HG02943 (cell line): ENCODE data around the gene C9orf72.

Experiments
- ATAC-seq: cut with Tn5 transposase; IDR thresholded peaks from one replicate; pipeline ENCODE4 v1.9.1; 2021; ENCODE audit warnings: mild to moderate bottlenecking, low read depth, moderate library complexity; ENCODE audit not compliant: unreplicated experiment

The C9orf72 gene

DNA sequence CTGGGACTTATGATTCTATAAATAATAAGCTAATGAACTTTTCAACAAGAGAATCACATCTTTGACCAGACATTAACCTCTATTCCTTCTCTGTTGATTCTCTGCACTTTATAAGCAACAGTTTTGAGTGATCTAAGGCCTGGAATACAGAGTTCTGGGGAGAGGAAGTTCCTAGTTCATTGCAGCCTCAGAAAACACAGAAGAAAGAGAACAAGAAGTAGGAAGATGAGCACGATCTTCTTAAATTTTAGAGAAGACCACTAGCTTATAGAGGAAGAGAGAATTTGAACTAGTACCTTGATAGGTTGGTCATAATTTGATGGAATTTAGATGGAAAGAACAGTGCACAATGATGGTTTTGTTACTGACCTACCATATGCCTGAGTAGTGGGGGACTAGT, 8.5 kb upstream of the C9orf72 start:
- ATAC-seq, result no peak

DNA sequence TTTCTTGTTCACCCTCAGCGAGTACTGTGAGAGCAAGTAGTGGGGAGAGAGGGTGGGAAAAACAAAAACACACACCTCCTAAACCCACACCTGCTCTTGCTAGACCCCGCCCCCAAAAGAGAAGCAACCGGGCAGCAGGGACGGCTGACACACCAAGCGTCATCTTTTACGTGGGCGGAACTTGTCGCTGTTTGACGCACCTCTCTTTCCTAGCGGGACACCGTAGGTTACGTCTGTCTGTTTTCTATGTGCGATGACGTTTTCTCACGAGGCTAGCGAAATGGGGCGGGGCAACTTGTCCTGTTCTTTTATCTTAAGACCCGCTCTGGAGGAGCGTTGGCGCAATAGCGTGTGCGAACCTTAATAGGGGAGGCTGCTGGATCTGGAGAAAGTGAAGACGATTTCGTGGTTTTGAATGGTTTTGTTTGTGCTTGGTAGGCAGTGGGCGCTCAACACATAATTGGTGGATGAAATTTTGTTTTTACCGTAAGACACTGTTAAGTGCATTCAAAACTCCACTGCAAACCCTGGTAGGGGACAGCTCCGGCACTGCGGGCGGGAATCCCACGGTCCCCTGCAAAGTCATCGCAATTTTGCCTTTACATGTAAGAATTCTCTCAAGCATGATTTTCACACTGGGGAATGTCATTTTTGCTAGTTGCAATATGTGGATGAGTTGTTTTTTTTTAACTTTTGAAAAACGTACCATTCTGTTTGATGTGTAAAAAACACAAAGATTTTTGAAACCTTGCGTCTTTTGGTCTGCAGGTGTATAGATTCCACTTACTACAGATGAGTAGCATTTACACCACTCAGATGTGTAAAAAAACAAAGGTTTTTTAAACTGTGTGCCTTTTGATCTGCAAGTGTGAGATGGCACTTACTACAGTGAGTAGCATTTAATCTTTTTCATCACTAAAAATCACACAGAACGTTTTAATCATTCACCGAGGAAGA, 631 bp upstream of the C9orf72 start:
- ATAC-seq, result peak; percentile 94

DNA sequence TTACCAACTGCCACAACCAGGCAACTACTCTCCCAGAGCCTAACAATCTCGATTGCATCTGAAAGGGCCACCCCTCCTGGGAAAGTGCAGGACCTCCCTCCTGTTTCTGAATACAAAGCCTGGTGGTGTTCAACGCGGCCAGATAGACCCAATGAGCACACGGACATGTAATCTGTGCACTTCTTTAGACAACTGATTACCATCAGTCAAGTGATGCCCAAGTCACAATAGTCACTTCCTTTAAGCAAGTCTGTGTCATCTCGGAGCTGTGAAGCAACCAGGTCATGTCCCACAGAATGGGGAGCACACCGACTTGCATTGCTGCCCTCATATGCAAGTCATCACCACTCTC, 739 bp downstream of the C9orf72 start:
- ATAC-seq, result peak; percentile 32

DNA sequence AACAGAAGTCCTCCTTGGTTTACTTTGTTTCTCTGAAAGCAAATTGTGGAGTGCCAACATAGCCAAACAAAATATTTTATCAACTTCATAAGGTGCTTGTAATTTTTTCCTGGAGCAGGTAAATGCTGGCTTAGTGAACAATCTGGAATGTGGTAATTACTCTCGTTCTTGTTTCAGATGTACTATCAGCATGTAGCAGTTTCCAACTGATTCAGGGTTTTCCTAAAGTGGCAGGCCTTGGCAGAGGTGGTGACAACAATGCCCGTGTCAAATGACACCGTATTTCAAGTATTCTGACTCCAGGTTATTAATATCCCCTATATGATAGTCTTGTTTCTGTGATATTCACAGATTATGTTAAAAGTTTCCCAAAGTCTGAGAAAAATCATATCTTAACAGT, 1.2 kb downstream of the C9orf72 start:
- no peak for ATAC-seq

DNA sequence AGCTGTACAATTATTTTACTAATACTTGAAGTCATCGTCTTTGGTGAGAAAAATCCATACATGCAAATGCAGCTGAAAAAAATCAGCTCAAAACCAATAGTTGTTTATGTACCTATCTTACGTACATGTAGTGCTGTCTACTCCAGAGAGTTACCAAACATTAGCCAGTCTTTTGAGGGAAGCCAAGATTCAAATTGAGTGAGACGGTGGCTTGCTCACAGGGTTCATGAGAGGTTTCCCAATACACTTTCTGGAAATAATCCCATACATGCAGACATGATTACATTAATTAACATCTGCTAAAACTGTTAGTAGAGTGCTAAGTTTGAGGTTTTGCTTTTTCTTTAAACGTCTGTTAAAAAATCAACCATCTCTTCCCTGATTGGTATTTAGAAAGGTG, 2.3 kb downstream of the C9orf72 start:
- ATAC-seq, result no peak

DNA sequence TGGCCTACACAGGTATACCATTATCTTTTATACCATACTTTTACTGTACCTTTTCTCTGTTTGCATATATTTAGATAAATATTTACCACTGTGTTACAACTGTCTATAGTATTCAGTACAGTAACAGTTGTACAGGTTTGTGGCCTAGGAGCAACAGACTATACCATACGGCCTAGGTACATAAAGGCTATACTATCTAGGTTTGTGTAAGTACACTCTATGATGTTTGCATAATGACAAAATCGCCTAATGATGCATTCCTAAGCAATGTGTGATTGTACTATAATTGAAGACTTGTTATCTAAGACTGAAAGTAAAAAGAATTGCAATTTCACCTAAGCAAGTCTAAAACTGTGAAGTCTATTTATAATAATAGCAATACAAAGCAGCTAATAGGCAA, 3.9 kb downstream of the C9orf72 start:
- no peak for ATAC-seq

DNA sequence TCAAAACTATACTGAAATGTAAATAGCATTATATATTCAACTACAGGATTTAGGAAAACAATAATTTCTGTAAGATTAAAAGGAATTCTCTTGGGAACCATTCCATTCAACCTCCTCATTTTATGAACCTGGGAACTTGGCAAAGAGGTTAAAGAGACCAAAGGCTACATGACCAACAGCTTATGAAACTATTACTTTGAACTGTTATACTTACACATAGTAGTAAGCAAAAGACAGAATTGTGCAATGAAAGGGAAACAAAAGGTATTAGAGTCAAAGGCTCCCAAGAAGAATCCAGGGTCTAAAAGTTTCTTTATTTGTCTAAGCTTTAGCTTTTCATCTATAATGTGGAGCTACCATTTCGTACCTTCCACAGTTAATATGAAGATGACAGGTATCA, 7.2 kb downstream of the C9orf72 start:
- ATAC-seq, result no peak

DNA sequence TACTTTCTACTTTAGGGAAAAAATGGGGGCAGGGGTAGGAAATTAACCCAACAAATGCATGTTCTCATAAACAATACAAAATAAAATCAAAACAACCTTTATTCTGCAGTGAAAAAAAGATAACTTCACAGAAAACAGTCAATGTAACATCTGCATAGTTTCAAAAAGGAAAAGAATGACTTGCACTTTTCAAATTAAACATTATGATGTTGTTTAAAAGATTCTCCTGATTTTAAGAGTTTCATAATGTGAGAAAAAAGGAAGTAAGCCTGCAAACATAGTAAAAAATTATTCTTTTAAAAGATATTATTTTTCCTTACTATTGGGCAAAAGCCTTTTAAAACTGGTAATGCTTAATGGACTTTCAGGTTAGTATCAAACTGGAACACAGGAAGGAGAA, 7.6 kb downstream of the C9orf72 start:
- no peak for ATAC-seq

DNA sequence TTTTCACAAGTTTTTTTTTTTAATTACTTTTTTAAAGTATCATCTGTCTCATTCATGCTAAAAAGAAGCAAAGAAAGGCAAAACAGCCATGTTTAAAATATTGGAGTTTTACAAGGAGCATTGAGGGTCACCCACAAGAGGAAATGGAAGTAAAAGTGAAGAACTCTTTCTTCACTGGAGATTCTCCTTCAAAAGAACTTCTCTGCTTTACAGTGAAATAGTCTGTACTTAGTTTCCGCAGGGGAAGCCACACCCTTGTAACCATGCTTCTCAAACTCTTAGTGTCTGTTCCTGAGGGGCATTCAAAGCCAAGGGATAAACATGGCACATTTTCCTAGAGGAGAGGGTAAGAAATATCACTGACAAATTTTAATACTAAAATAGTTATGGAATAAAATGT, 8.6 kb downstream of the C9orf72 start:
- ATAC-seq, result no peak

DNA sequence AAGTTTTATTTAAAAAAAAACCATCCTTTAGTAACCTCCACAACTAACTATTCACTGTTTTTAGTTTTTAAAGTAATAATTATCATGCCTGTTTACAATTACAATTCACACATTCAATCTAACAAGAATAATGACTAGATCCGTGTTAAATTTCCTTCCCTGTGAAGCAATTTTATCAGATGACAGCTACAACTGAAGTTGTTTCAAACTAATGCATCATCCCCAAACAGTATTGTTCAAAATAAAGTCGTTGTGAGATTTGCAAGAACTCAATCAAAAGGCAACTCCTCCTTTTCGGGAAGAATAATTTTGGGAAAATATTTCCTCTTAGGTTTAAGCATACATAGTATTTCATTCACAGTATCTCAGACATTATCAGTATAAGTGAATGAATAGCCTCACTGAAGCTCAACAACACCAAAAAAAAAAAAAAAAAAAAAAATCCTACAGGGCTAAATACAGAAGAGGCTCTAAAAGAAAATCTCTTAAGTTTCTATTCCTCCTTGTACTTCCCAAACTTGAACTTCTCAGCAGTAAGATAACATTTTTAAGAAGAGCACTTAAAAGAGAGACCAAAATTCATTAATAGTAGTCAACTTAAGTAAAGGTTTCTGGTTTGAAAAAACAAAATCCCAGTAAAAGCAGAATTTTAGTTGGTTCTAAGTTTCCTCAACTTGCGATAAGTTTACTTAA, 9.4 kb downstream of the C9orf72 start:
- ATAC-seq, result no peak

DNA sequence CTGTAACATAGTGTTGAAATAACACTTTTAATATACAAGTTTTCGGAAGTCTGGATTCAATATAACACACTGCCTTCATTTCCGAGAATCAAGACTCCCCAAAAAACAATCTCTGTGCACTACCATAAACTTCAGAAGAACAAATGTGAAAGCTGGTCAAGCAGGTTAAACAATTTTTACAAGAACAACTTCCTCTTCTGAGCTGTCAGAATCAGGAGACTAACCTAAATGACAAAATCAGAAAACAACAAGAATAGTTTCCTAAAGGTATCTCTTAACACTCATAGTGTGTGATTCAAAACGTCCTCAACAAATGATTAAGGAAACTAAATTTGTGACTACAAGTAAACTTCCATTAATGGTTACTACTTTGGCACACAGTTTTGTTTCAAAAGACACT, 11.6 kb downstream of the C9orf72 start:
- ATAC-seq, result no peak

DNA sequence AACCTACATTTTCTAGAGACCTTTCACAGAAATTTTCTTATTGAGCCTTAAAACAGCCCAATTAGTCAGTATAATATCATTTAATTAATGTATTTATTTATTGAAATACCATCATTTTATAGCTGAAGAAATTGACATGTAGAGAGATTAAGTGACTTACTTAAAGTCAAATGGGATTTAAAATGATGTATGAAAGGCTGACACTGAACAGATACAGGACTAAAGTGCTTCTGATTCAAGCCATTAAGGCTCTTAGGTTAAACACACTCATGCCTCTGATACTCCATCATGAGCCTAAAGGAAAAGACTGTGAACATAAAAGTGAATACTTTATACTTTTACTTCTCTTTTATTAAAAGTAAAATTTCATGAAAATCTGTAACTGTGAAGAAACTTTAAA, 12.8 kb downstream of the C9orf72 start:
- ATAC-seq, result no peak

DNA sequence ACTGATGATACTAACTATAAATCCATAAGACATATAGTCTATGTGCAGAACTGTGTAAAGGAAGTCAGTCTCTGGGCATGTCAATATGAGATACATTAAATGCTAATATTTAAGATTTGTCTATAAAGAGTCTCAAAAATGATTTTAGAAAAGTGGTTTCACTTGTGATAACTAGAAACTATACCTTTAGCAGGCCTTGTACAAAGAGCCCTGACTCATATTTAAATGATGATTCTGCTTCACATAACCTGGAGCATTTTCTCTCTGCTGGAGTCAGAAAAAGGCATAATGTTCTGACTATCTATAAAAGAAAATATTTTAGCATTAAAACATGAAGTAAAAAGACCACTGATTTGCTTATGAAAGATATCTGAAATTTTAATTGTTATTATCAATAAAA, 15.0 kb downstream of the C9orf72 start:
- ATAC-seq, result no peak

DNA sequence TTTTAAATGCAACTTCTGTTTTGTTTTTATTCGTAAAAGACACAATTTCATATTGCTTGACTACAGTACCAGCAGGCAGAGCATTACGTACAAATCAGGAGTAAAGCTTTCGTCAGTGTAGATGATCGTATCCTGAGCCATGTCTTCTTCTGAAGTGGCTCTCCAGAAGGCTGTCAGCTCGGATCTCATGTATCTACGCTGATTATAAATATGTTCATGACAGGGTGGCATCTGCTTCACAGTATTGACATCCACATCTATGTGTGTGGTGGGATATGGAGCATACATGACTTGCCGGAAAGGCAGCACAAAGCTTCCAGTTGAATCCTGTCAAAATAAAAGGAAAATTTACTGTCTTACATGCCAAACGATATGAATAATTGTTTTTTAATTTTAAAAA, 16.8 kb downstream of the C9orf72 start:
- ATAC-seq, result no peak

DNA sequence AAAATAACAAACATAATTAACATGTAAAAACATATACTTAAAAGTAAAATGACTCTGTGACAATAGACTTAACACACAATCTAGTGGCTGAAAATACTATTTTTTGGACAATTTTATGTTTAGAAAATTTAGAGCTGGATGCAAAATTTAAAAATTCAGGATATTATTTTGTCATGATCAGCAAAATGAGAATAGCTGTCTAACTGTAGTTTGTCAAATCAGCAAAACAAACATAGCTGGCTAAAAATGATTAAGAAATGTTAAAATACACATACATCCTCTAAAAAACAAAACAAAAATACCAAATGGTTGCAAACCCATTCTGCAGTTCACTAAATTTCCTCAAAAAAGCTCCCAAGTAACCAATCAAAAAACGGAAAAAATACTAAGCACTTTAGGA, 18.6 kb downstream of the C9orf72 start:
- ATAC-seq, result no peak

DNA sequence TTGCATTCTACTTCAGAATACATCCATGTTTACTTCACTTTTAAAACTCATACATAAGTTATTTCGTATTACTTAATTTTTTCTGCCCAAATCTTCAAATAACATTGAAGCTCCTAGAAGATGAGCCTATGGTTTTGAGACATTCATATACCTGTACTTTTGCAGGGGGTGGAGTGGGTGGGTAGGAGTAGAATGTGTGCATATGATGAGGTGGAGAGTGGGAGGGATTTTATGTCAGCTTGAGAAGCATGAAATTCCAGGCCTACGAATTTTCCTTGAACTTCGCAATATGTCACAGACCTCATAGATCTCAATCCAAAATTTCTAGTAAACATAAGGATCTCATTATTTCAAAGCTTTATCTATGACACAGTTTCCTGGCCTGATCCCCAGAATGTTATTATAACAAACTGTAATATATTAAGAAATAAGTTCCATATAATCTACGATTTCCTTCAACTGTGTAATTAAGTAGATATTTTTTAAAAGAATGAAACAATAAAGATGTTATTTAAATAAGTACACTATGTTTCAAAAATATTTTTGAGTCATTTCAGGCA, 24.0 kb downstream of the C9orf72 start:
- ATAC-seq, result no peak

DNA sequence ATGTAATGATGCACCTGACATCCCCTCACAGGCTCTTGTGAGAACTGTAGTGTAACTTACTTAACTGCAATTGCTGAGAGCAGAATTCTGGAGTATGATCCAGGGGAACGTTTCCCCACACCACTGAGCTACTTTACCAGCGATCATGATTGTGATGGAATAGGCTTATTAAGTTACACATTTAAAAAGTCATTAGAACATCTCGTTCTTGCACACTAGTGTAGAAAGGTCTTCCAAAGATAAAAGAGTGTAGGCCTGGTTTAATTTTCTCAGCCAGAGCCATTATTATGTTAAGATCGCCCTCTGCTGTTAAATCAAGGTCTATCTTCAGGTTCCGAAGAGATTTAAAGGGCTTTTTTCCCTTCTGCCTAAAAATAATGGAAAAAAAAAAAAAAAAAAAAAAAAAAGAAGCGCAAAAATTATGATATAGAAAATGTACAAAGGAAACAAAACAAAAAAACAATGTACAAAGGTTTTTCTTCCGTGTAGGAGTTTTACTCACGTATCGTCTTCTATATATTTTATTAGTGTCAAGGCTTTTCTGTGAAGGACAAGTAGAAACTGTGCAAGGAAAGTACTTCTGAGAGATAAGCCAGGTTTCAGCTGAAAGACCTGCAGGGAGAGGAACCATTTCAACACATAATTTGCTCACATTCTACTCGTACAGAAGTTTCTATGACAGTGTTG, 25.1 kb downstream of the C9orf72 start:
- no peak for ATAC-seq

DNA sequence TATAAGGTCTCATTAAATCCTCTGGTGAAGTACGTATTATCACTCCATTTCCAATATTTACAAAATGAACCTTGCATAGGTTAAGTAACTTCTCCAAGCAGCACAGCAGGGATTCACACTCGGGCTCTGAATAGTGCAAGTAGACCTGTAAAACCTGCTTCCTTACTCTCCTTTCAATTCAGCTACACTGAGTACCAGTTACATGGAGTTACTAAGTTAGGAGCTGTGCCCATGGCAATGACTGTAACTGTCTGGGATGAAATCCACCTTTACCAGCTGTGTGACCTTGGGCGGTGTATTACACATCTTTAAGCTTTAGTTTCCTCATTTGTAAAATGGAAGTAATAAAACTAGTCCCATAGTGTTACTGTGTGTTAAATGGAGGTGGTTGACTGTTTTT, 27.8 kb downstream of the C9orf72 start:
- ATAC-seq, result no peak

DNA sequence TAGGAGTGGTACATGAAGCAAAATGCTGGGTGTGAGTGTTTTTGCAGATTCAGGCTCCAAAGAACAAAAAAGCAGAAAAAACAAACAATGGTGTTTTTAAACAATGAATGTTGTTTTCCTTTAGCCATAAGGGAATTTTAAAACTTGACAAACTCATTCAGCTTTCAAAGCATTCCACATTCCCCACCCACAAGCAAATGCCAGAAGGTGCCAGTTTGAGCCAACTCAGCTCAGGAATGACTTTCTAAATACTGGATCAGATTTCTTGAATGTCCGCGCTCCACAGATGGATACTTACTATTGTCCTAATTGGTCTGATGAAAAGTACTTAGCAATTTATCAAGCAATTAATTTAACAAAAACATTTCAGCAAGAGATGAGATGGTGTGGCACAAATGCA, 30.8 kb downstream of the C9orf72 start:
- ATAC-seq, result no peak

DNA sequence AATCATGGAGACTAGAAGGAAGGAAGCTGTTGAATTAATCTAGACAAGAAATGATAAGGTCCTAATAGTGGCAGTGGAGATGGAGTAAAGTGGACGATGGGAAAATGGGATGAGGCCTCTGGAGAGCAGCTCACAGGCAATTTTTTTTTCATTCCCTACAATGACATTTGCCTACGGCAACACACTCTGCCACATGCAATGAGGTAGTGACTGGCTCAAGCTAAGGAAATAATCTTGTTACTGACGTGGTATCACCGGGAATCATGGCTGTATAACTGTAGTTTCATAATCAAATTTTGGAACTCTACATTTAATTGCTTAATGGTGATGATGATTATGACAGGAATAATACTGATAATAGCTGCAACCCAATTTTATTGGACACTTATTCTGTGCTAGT, 31.5 kb downstream of the C9orf72 start:
- no peak for ATAC-seq

DNA sequence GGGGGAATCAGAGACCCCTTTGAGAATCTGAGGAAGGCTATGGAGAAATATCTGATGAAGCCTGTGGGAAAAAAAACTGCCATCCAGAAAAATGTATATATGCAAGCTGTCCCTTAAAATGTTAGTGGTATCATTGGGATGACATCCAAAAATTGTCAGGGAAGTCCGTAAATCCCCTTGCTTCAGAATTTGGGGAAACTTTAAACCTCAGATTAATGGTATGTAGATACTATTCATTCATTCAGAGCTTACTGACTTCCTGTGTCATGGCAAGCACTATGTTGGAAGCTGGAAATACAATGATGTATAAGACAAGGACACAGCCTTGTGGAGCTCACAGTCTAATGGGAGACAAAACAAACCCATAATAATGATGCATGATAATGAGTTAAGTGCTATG, 32.8 kb downstream of the C9orf72 start:
- ATAC-seq, result no peak
